ENCODE data around the gene CUTC. TPM values are rescaled to one million over a fixed set of nuclear protein-coding genes. Genes with fewer than 3 reads are reported as not detected.

Gene CUTC
- polyA plus RNA-seq, 1 of the 3 experiments (the other 2 are of a cell fraction) = 19.4 TPM

- Histone ChIP-seq H3K79me2 (ENCODE audit: insufficient read depth) (no peaks in the 10 kb centered on the region), H3K27ac (ENCODE audit: low read depth in 2 of 2, low read length in 1 of 2) (no peak overlapping the region), H3K4me2 (no peak overlapping the region), H3K9me2 (no peaks in the 10 kb centered on the region), H3K4me3 (ENCODE audit: low read depth in 2 of 2, low read length in 1 of 2) (no peak overlapping the region), H4K20me1 (ENCODE audit: insufficient read depth) (no peaks in the 10 kb centered on the region), H3K9ac (no peak overlapping the region), H3K9me3 (no peaks in the 10 kb centered on the region), H3F3A (replicated peaks; ENCODE audit: insufficient read depth) (no peaks in the 10 kb centered on the region), H3K36me3 (replicated peaks in 1 of 2; ENCODE audit: control insufficient read depth in 1 of 2, insufficient read depth in 2 of 2, low read length in 1 of 2) (peaks cover 38 to 49% of the 10 kb centered on the region in 2 experiments), H2AFZ (ENCODE audit: low read depth) (no peak overlapping the region), H3K4me1 (ENCODE audit: control insufficient read depth in 1 of 2, insufficient read depth in 2 of 2, low read depth in 1 of 2, low read length in 1 of 2) (no peaks in the 10 kb centered on the region), H3K27me3 (ENCODE audit: insufficient read depth) (no peaks in the 10 kb centered on the region)
- TF ChIP-seq ELF1 (IDR thresholded peaks at IDR 0.05) = no peak
- TF ChIP-seq IRF3 (IDR thresholded peaks at IDR 0.05; ENCODE audit: low read depth, low read length) = no peak
- no peak for TF ChIP-seq MEF2A (IDR thresholded peaks at IDR 0.05; ENCODE audit: borderline replicate concordance, low read depth)
- no peak for TF ChIP-seq USF1 (IDR thresholded peaks at IDR 0.05; ENCODE audit: borderline replicate concordance, low read depth)
- TF ChIP-seq SMC3 (IDR thresholded peaks at IDR 0.05; ENCODE audit: low read depth, low read length) = no peak
- no peak for TF ChIP-seq GATA2 (CRISPR knock-in tag; IDR thresholded peaks at IDR 0.05)
- ChIA-PET POLR2A (no interaction called here), CTCF (no interaction called here)
- no peak for DNase-seq
- WGBS (ENCODE audit: low lambda C conversion rate) = no CpG with 5 or more reads among the region's 1 CpG
Observed at GRCh38 chr10:99760321-99760720, 28.3 kb downstream of the CUTC start.

- H3K4me1 ChIP-seq (ENCODE audit: control insufficient read depth in 1 of 2, insufficient read depth in 2 of 2, low read depth in 1 of 2, low read length in 1 of 2) = no peaks in the 10 kb centered on the region
- ChIA-PET POLR2A (no interaction called here), CTCF (no interaction called here)
- peaks cover 28 to 41% of the 10 kb centered on the region in 2 experiments for H3K36me3 ChIP-seq (replicated peaks in 1 of 2; ENCODE audit: control insufficient read depth in 1 of 2, insufficient read depth in 2 of 2, low read length in 1 of 2)
- H3K4me3 ChIP-seq (ENCODE audit: low read depth in 2 of 2, low read length in 1 of 2) = no peak overlapping the region
- H3K27me3 ChIP-seq (ENCODE audit: insufficient read depth) = no peaks in the 10 kb centered on the region
- no peak overlapping the region for H2AFZ ChIP-seq (ENCODE audit: low read depth)
- H3F3A ChIP-seq (replicated peaks; ENCODE audit: insufficient read depth) = no peaks in the 10 kb centered on the region
- no peaks in the 10 kb centered on the region for H4K20me1 ChIP-seq (ENCODE audit: insufficient read depth)
- no peak overlapping the region for H3K4me2 ChIP-seq
- no peaks in the 10 kb centered on the region for H3K79me2 ChIP-seq (ENCODE audit: insufficient read depth)
- no peak overlapping the region for H3K27ac ChIP-seq (ENCODE audit: low read depth in 2 of 2, low read length in 1 of 2)
- no peak for TF ChIP-seq RCOR1 (IDR thresholded peaks at IDR 0.05; ENCODE audit: low read length)
- no peak for TF ChIP-seq FOXJ3 (CRISPR knock-in tag; IDR thresholded peaks at IDR 0.05)
- TF ChIP-seq TEAD4 (IDR thresholded peaks at IDR 0.05; ENCODE audit: borderline replicate concordance, insufficient read depth) = no peak
- TF ChIP-seq TAF1 (IDR thresholded peaks at IDR 0.05; ENCODE audit: borderline replicate concordance, low read depth, low read length) = no peak
- TF ChIP-seq, protein P1, sequence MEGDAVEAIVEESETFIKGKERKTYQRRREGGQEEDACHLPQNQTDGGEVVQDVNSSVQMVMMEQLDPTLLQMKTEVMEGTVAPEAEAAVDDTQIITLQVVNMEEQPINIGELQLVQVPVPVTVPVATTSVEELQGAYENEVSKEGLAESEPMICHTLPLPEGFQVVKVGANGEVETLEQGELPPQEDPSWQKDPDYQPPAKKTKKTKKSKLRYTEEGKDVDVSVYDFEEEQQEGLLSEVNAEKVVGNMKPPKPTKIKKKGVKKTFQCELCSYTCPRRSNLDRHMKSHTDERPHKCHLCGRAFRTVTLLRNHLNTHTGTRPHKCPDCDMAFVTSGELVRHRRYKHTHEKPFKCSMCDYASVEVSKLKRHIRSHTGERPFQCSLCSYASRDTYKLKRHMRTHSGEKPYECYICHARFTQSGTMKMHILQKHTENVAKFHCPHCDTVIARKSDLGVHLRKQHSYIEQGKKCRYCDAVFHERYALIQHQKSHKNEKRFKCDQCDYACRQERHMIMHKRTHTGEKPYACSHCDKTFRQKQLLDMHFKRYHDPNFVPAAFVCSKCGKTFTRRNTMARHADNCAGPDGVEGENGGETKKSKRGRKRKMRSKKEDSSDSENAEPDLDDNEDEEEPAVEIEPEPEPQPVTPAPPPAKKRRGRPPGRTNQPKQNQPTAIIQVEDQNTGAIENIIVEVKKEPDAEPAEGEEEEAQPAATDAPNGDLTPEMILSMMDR (IDR thresholded peaks at IDR 0.05) = no peak
- TF ChIP-seq SMC3 (IDR thresholded peaks at IDR 0.05; ENCODE audit: low read depth, low read length) = no peak
- no peak for TF ChIP-seq USF1 (IDR thresholded peaks at IDR 0.05; ENCODE audit: borderline replicate concordance, low read depth)
- no peaks in the 10 kb centered on the region for H3K9me2 ChIP-seq
- no peak overlapping the region for H3K9ac ChIP-seq
- H3K9me3 ChIP-seq = no peaks in the 10 kb centered on the region
- DNase-seq = no peak
Observed at GRCh38 chr10:99761365-99761764, 29.3 kb downstream of the CUTC start.

Measured in SK-N-SH (cell line).